ENCODE data around the gene RGS3.

Gene RGS3

GRCh38 chr9:113463418-113464285, at the start of gene RGS3:
RGS3 (plus strand) TSS chr9:113463727; CDS start chr9:113463803, 76 bp downstream.
- no peaks in the 10 kb centered on the region for H3K9me2 ChIP-seq (replicated peaks; ENCODE audit: insufficient read depth, low read length)
- H3K9ac ChIP-seq (ENCODE audit: low read length), result peak within 1 kb of the TSS; percentile 12; the same call in 1 of the 2 replicates
- no peaks in the 10 kb centered on the region for H3K27me3 ChIP-seq (replicated peaks; ENCODE audit: insufficient read depth, low read length)
- peak within 1 kb of the TSS; percentile 59 for H2AFZ ChIP-seq (ENCODE audit: low read length)
- DNase-seq, result no peak
- peaks cover 20% of the 10 kb centered on the region for H3K4me1 ChIP-seq (ENCODE audit: low read length)
- peak within 1 kb of the TSS; percentile 64 for H3K4me2 ChIP-seq (ENCODE audit: low read depth, low read length)
- no peaks in the 10 kb centered on the region for H4K20me1 ChIP-seq (ENCODE audit: insufficient read depth, low read length)
- peaks cover 6% of the 10 kb centered on the region for H3F3A ChIP-seq (ENCODE audit: insufficient read depth, low read length)
- TF ChIP-seq, protein P1, sequence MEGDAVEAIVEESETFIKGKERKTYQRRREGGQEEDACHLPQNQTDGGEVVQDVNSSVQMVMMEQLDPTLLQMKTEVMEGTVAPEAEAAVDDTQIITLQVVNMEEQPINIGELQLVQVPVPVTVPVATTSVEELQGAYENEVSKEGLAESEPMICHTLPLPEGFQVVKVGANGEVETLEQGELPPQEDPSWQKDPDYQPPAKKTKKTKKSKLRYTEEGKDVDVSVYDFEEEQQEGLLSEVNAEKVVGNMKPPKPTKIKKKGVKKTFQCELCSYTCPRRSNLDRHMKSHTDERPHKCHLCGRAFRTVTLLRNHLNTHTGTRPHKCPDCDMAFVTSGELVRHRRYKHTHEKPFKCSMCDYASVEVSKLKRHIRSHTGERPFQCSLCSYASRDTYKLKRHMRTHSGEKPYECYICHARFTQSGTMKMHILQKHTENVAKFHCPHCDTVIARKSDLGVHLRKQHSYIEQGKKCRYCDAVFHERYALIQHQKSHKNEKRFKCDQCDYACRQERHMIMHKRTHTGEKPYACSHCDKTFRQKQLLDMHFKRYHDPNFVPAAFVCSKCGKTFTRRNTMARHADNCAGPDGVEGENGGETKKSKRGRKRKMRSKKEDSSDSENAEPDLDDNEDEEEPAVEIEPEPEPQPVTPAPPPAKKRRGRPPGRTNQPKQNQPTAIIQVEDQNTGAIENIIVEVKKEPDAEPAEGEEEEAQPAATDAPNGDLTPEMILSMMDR (IDR thresholded peaks at IDR 0.05; ENCODE audit: low read length), result no peak
- TF ChIP-seq EZH2 (optimal IDR thresholded peaks at IDR 0.05; ENCODE audit: low read depth, low read length) (no peak), EZH2phosphoT487 (IDR thresholded peaks at IDR 0.05; ENCODE audit: low read length) (no peak)
- H3K9me3 ChIP-seq (replicated peaks; ENCODE audit: insufficient read depth, low read length), result no peaks in the 10 kb centered on the region
- H3K36me3 ChIP-seq (replicated peaks; ENCODE audit: insufficient read depth, low read length), result no peaks in the 10 kb centered on the region
- peak within 1 kb of the TSS; percentile 7; the same call in 1 of the 2 replicates for H3K4me3 ChIP-seq (ENCODE audit: low read length)
- peak within 1 kb of the TSS; percentile 55; the same call in 1 of the 2 replicates for H3K27ac ChIP-seq (ENCODE audit: low read length)
- no peaks in the 10 kb centered on the region for H3K79me2 ChIP-seq (ENCODE audit: low read length)

GRCh38 chr9:113416149-113416721, 47.3 kb upstream of the RGS3 start:
- H4K20me1 ChIP-seq (ENCODE audit: insufficient read depth, low read length), result no peaks in the 10 kb centered on the region
- H3K4me3 ChIP-seq (ENCODE audit: low read length), result no peak overlapping the region
- H3F3A ChIP-seq (ENCODE audit: insufficient read depth, low read length), result peaks cover 8% of the 10 kb centered on the region; the same call in 1 of the 2 replicates
- no peaks in the 10 kb centered on the region for H3K27me3 ChIP-seq (replicated peaks; ENCODE audit: insufficient read depth, low read length)
- peak overlapping the region; percentile 73; the same call in 1 of the 2 replicates for H3K27ac ChIP-seq (ENCODE audit: low read length)
- H3K4me2 ChIP-seq (ENCODE audit: low read depth, low read length), result peak overlapping the region; percentile 36
- H3K4me1 ChIP-seq (ENCODE audit: low read length), result peaks cover 16% of the 10 kb centered on the region
- no peaks in the 10 kb centered on the region for H3K9me2 ChIP-seq (replicated peaks; ENCODE audit: insufficient read depth, low read length)
- no peaks in the 10 kb centered on the region for H3K9me3 ChIP-seq (replicated peaks; ENCODE audit: insufficient read depth, low read length)
- TF ChIP-seq EZH2phosphoT487 (IDR thresholded peaks at IDR 0.05; ENCODE audit: low read length) (no peak), EZH2 (optimal IDR thresholded peaks at IDR 0.05; ENCODE audit: low read depth, low read length) (no peak)
- TF ChIP-seq, protein P1 (IDR thresholded peaks at IDR 0.05; ENCODE audit: low read length), result no peak
- no peaks in the 10 kb centered on the region for H3K79me2 ChIP-seq (ENCODE audit: low read length)
- H3K36me3 ChIP-seq (replicated peaks; ENCODE audit: insufficient read depth, low read length), result no peaks in the 10 kb centered on the region
- peak overlapping the region; percentile 25; the same call in 1 of the 2 replicates for H3K9ac ChIP-seq (ENCODE audit: low read length)
- H2AFZ ChIP-seq (ENCODE audit: low read length), result peak overlapping the region; percentile 44
- peak; percentile 54 for DNase-seq

DNA sequence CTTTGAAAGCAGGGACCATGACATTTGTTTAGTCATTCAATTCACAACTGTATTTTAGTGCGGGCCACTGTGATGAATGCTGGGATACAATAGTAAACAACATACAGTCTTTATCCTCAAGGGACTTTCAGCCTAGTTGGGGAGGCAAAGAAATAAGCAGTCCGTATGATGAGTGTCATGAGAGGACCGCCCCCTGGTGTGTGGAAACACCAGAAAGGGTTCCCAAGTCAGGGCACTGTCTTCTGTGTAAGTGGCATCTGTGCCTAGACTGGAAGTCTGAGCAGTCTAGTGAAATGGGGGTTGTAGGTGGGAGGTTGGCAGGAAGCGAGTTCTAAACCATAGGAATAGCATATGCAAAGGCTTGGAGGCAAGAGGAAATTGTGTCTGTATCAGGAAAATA, 46.2 kb upstream of the RGS3 start:
- Histone ChIP-seq H3F3A (ENCODE audit: insufficient read depth, low read length) (peaks cover 8% of the 10 kb centered on the region; the same call in 1 of the 2 replicates), H2AFZ (ENCODE audit: low read length) (no peak overlapping the region), H3K9ac (ENCODE audit: low read length) (no peak overlapping the region), H3K27ac (ENCODE audit: low read length) (no peak overlapping the region), H3K4me3 (ENCODE audit: low read length) (no peak overlapping the region), H4K20me1 (ENCODE audit: insufficient read depth, low read length) (no peaks in the 10 kb centered on the region), H3K9me2 (replicated peaks; ENCODE audit: insufficient read depth, low read length) (no peaks in the 10 kb centered on the region), H3K79me2 (ENCODE audit: low read length) (no peaks in the 10 kb centered on the region), H3K27me3 (replicated peaks; ENCODE audit: insufficient read depth, low read length) (no peaks in the 10 kb centered on the region), H3K9me3 (replicated peaks; ENCODE audit: insufficient read depth, low read length) (no peaks in the 10 kb centered on the region), H3K4me1 (ENCODE audit: low read length) (peaks cover 16% of the 10 kb centered on the region), H3K36me3 (replicated peaks; ENCODE audit: insufficient read depth, low read length) (no peaks in the 10 kb centered on the region), H3K4me2 (ENCODE audit: low read depth, low read length) (no peak overlapping the region)
- DNase-seq, result no peak
- TF ChIP-seq EZH2phosphoT487 (IDR thresholded peaks at IDR 0.05; ENCODE audit: low read length) (no peak), EZH2 (optimal IDR thresholded peaks at IDR 0.05; ENCODE audit: low read depth, low read length) (no peak)
- TF ChIP-seq, protein P1 (IDR thresholded peaks at IDR 0.05; ENCODE audit: low read length), result no peak

Data from MM.1S (cell line).